Left lung (tissue), 10 donors: ENCODE data around the gene ALDH2. TPM values are rescaled to one million over a fixed set of nuclear protein-coding genes. Genes with fewer than 3 reads are reported as not detected.
"Not testable (repeated sequence)": the region's sequence is repeated elsewhere in the genome, so short reads cannot be mapped to it uniquely, and the experiment has no call there.

Source experiments
- ATAC-seq: fragments of 200-7000 bp; cut with Tn5 transposase; one replicate; pipeline ENCODE4 v1.9.1; 2020; ENCODE audit warnings: moderate library complexity
- DNase-seq, 4 donors: peaks; one replicate each; pipeline ENCODE4 v3.0.0-alpha.2; 2013 to 2020
- H3K27ac ChIP-seq, 2 donors: fragments of 200-600 bp; sonication (generic) in 1 of 2; one replicate each; pipeline versions ENCODE4 v1.5.0 to v1.8.0; 2020 to 2021
- H3K27me3 ChIP-seq, 2 donors: fragments of 200-600 bp; sonication (generic) in 1 of 2; one replicate each; pipeline versions ENCODE4 v1.5.0 to v1.8.0; 2020 to 2021
- H3K36me3 ChIP-seq, 2 donors: fragments of 200-600 bp; sonication (generic) in 1 of 2; one replicate each; pipeline versions ENCODE4 v1.5.0 to v1.8.0; 2020 to 2021
- H3K4me1 ChIP-seq, 2 donors: fragments of 200-600 bp; one replicate each; pipeline ENCODE4 v1.8.0; 2021
- H3K4me3 ChIP-seq, 2 donors: fragments of 200-600 bp; sonication (generic) in 1 of 2; one replicate each; pipeline versions ENCODE4 v1.5.0 to v1.8.0; 2020 to 2021; ENCODE audit warnings: mild to moderate bottlenecking in 1 of 2
- H3K9me3 ChIP-seq, 2 donors: fragments of 200-600 bp; sonication (generic) in 1 of 2; one replicate each; pipeline versions ENCODE4 v1.5.0 to v1.8.0; 2020 to 2021
- intact Hi-C, 2 donors: fragments of 100-400 bp; cut with DNase I; formaldehyde crosslinking; loops; one replicate each; pipeline versions ENCODE4 v1.11.2 to v1.14.2; 2022
- polyA plus RNA-seq, 6 donors: library from polyadenylated mRNA; unstranded; fragments of 120-200 nt; gene quantifications; one replicate each; pipeline ENCODE4 v1.2.1, GENCODE V29; 2013; ENCODE audit not compliant: insufficient read length in 6 of 6
- total RNA-seq, 2 donors: library from RNA; stranded (reverse); fragmentation: NEBNext Ultra II Directional; extraction: Animal tissue kit (Norgen Biotek cat#: 25700); gene quantifications; one replicate each; pipeline ENCODE4 v1.2.1, GENCODE V29; 2021
- TF ChIP-seq, protein P1 (sequence below), 2 donors: fragments of 200-600 bp; sonication (generic) in 1 of 2; IDR thresholded peaks; one replicate each; pipeline versions ENCODE4 v1.5.0 to v1.8.0; 2021; ENCODE audit warnings: antibody characterized with exemption in 2 of 2
- donor health status: DM: no; HTN: yes; CAD: no.
- donor health status: DM: no; HTN: no; CAD: no.

The ALDH2 gene
- total and polyA plus RNA-seq, 8 donors = 91.6 to 289 (median 104) TPM

DNA sequence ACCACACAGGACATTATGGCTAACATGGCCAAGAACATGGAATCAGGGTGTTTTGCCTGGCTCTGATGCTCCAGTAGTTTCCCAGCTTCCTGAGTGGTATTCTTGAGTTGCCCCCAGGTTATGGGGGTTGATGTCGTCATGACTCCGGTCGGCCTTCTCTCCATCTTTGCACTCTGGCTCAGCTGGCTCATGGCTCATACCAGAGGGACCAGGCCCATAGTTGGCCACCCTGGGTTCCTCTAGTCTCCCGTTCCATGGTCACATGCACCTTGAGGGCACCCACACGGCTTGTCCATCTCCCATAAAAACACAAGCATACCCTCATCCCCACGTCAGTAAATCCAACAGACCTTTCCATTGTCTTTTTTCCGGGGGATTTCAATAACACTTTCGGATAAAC lies 51.6 kb downstream of the ALDH2 start:
- no peaks in the 10 kb centered on the region for H3K27me3 ChIP-seq
- DNase-seq (no peak), ATAC-seq (no peak)
- H3K4me1 ChIP-seq = peaks cover 0 to 12% of the 10 kb centered on the region in 2 donors
- TF ChIP-seq, protein P1, sequence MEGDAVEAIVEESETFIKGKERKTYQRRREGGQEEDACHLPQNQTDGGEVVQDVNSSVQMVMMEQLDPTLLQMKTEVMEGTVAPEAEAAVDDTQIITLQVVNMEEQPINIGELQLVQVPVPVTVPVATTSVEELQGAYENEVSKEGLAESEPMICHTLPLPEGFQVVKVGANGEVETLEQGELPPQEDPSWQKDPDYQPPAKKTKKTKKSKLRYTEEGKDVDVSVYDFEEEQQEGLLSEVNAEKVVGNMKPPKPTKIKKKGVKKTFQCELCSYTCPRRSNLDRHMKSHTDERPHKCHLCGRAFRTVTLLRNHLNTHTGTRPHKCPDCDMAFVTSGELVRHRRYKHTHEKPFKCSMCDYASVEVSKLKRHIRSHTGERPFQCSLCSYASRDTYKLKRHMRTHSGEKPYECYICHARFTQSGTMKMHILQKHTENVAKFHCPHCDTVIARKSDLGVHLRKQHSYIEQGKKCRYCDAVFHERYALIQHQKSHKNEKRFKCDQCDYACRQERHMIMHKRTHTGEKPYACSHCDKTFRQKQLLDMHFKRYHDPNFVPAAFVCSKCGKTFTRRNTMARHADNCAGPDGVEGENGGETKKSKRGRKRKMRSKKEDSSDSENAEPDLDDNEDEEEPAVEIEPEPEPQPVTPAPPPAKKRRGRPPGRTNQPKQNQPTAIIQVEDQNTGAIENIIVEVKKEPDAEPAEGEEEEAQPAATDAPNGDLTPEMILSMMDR (IDR thresholded peaks at IDR 0.05) = no peak
- H3K27ac ChIP-seq = no peak overlapping the region
- H3K9me3 ChIP-seq = no peaks in the 10 kb centered on the region
- no peaks in the 10 kb centered on the region for H3K36me3 ChIP-seq
- H3K4me3 ChIP-seq = no peak overlapping the region
- intact Hi-C loops = no loop called here

DNA sequence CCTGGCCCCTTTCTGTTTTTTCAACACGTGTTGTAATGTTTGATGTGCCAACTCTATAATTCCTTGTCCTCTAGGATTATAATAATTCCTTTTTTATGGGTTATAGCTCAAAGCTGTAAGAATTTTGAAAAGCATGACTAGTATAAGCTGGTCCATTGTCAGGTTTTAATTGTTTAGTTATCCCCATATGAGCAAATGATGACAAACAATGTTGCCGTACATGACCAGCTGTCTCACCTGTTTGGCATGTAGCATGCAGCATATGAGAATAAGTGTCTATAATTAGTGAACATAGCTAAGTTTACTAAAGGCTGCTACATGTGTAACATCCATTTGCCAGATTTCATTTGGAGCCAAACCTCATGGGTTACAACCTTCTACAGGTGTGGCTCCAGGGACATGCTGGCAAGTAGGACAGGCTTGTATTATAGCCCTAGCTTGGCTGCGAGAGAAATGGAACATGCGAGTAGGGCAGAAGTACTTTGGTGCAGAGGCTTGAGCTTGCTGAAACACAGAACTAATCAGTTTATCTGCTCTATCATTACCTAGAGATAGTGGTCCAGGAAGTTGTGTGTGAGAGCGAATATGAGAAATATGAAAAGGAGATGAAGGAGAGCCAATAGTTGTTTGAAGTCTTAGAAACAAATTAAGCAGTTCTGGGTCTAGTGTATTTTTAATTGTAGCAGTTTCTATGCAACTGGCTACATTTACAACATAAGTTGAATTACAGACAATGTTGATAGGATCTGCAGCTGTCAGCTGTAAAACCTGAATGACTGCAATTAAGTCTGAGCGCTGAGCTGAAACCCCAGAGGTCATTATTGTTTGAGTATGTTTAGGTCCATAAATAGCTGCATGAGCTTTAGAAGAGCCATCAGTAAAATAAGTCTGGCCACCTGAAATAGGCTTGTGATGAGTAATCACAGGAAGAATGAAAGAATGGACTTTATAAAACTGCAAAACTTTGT lies 52.7 kb downstream of the ALDH2 start:
- intact Hi-C loops = no loop called here
- Histone ChIP-seq H3K36me3 (no peaks in the 10 kb centered on the region), H3K4me1 (peaks cover 0 to 24% of the 10 kb centered on the region in 2 donors), H3K27me3 (no peaks in the 10 kb centered on the region), H3K4me3 (no peak overlapping the region), H3K9me3 (no peaks in the 10 kb centered on the region), H3K27ac (no peak overlapping the region)
- ATAC-seq (no peak), DNase-seq (no peak)
- TF ChIP-seq, protein P1 (IDR thresholded peaks at IDR 0.05) = no peak

DNA sequence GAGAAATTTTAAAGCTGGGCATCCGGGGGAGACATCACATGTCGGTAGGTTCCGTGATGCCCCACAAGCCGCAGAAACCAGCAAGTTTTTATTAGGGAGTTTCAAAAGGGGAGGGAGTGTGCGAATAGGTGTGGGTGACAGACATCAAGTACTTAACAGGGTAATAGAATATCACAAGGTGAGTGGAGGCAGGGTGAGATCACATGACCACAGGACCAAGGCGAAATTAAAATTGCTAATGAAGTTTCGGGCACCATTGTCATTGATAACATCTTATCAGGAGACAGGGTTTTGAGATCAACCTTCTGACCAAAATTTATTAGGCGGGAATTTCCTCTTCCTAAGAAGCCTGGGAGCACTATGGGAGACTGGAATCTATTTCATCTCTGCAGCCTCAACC lies 54.1 kb downstream of the ALDH2 start:
- H3K9me3 ChIP-seq, H3K27me3 ChIP-seq, H3K27ac ChIP-seq, intact Hi-C loops, DNase-seq, H3K4me3 ChIP-seq, H3K36me3 ChIP-seq, ATAC-seq: not testable (repeated sequence)
- H3K4me1 ChIP-seq = peaks cover 0 to 26% of the 10 kb centered on the region in 2 donors

DNA sequence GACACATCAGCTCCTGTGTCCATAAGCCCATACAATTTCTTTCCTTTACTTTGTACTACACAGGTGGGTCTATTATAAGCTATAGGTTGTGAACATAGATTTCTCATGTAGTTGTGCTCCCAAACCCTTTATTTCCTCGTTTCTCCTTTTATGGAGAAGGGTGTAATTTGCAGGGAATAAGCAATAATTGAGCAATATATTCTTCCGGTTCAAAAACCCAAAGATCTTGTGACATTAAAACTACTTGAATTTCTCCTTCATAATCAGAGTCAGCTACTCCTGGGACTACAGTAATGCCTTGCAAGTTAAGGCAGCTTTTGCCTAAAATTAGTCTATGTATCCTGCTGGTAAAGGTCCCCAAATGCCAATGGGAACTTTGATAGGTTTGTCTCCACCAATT lies 56.2 kb downstream of the ALDH2 start:
- no peak overlapping the region for H3K4me3 ChIP-seq
- peak overlapping the region; percentile 47 to 63 for H3K27ac ChIP-seq
- H3K4me1 ChIP-seq = peaks cover 0 to 26% of the 10 kb centered on the region in 2 donors
- no peak for DNase-seq
- intact Hi-C loops = no loop called here
- H3K36me3 ChIP-seq = no peaks in the 10 kb centered on the region
- H3K27me3 ChIP-seq = no peaks in the 10 kb centered on the region
- no peak for ATAC-seq
- TF ChIP-seq, protein P1 (IDR thresholded peaks at IDR 0.05) = no peak
- H3K9me3 ChIP-seq = no peaks in the 10 kb centered on the region

DNA sequence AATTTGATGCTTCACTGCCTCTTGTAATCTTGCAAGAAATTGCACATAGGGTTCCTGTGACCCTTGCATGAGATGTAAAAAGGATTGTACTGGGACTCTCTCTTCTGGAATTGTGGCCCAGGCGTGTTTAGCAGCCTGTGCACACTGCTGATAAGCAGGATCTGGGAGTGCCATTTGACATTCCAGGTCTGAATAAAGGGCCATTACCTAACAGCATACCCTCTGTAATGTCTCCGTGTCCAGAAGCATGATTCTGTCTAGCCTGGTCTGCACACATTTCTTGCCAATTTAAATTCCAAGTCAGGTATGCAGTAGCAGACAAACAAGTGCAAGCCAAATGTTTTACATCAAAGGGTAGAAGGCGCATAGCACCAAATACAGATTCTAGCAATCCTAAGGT lies 57.2 kb downstream of the ALDH2 start:
- TF ChIP-seq, protein P1 (IDR thresholded peaks at IDR 0.05) = no peak
- H3K27ac ChIP-seq = no peak overlapping the region
- no peaks in the 10 kb centered on the region for H3K36me3 ChIP-seq
- H3K9me3 ChIP-seq = no peaks in the 10 kb centered on the region
- DNase-seq (no peak), ATAC-seq (peak; percentile 68)
- intact Hi-C loops = no loop called here
- peaks cover 0 to 26% of the 10 kb centered on the region in 2 donors for H3K4me1 ChIP-seq
- H3K27me3 ChIP-seq = no peaks in the 10 kb centered on the region
- H3K4me3 ChIP-seq = no peak overlapping the region
